ENCODE results near the gene VPS41. TPM values are rescaled to one million over a fixed set of nuclear protein-coding genes. Genes with fewer than 3 reads are reported as not detected.
A peak's percentile ranks its signal among the peaks of the same experiment; 100 is the strongest.
"Not testable (repeated sequence)": the region's sequence is repeated elsewhere in the genome, so short reads cannot be mapped to it uniquely, and the experiment has no call there.

VPS41 gene
- polyA plus RNA-seq, 1 donor from 2014 or later: 45.4 TPM

DNA sequence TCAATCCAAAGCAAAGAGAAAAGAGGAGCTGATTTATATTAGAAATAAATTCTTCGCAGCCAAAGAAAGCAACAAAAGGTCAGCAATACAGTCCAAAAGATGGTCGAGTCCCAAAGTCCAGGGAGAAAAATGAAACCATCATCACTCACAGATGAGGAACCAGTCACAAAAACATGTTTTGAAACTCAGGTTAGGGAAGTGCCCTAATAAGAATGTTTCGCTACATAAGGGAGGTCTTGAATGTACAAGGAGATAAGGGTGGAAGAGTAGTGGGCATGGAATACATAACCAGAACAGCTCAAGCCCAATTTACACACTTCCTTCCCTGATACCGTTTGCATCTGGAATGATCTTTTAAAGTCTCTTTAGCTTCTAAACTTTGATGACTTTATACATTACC lies 53.6 kb downstream of the VPS41 start:
- Mint-ChIP-seq H3K27me3 (no peaks in the 10 kb centered on the region), H3K4me1 (peaks cover 17 to 27% (median 21%) of the 10 kb centered on the region in 3 donors), H3K36me3 (peaks cover 8% of the 10 kb centered on the region), H3K4me3 (no peak overlapping the region), H3K27ac (peak overlapping the region in 2 of 3 donors; percentile 48 to 71), H3K9me3 (no peaks in the 10 kb centered on the region)

- not testable (repeated sequence) for H3K9me3 Mint-ChIP-seq, H3K36me3 Mint-ChIP-seq
These were observed 54.0 kb downstream of the VPS41 start for GRCh38 chr7:38854947-38855346.

GRCh38 chr7:38851321-38851720 lies 57.7 kb downstream of the VPS41 start:
- no peak overlapping the region for H3K4me3 Mint-ChIP-seq
- H3K4me1 Mint-ChIP-seq: peaks cover 10 to 20% (median 12%) of the 10 kb centered on the region in 3 donors
- H3K27ac Mint-ChIP-seq: no peak overlapping the region
- no peaks in the 10 kb centered on the region for H3K9me3 Mint-ChIP-seq
- no peaks in the 10 kb centered on the region for H3K27me3 Mint-ChIP-seq
- peaks cover 7% of the 10 kb centered on the region for H3K36me3 Mint-ChIP-seq

More at GRCh38 chr7:38854947-38855346, 54.0 kb downstream of the VPS41 start:
- peak overlapping the region in 1 of 3 donors; percentile 48 for H3K27ac Mint-ChIP-seq
- not testable (repeated sequence) for H3K4me3 Mint-ChIP-seq, H3K27me3 Mint-ChIP-seq
- peaks cover 17 to 27% (median 21%) of the 10 kb centered on the region in 3 donors for H3K4me1 Mint-ChIP-seq

DNA sequence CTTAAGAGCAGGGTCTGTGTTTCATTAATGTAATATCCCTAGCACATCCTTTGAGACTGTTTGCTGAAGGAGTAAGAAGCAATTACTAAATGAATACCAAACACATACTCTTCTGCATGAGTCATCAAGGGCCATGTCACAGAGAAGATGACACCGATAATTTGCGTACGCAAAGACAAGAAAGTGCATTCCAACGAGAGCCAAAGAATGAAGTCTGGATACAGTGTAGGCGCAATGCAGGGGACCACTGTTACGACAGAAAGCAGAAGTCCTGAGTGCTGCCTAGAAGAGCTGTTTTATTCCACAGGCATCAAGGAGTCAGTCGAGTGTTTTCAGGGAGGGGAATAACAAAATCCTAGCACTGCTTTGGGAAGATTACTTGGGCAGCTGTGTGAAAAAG lies 62.7 kb downstream of the VPS41 start:
- peaks cover 3 to 15% (median 10%) of the 10 kb centered on the region in 3 donors for H3K4me1 Mint-ChIP-seq
- H3K36me3 Mint-ChIP-seq: peaks cover 3% of the 10 kb centered on the region
- H3K27ac Mint-ChIP-seq: peak overlapping the region in 1 of 3 donors; percentile 14
- no peak overlapping the region for H3K4me3 Mint-ChIP-seq
- H3K27me3 Mint-ChIP-seq: no peaks in the 10 kb centered on the region
- no peaks in the 10 kb centered on the region for H3K9me3 Mint-ChIP-seq

DNA sequence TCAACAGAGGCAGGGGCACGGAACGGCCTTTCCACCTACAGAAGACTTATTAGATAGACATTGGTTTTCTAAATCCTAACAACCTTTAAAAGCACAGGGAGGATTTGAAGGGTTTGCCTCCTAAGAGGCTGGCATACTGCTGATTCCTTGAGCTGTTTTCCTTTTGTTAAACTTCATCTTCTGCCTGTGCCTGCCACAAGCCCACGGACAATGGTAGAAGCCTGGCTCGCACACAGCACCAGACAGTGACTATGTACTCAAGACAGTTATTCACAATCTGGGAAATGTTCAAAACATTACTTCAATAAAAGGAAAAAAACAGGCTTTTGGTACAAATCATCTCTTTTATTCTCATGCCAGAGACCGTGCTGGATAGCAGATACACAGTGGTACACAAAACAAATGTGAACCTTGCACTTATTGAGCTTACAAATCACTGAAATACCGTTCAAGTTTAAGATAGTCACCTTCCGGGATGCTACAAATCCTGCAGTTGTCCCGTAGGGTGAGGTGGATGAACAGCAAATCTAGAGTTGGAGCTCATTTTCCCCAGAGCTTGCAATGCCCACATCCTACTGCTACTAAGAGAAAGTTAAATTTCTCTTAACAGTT lies 63.9 kb downstream of the VPS41 start:
- Mint-ChIP-seq H3K27ac (peak overlapping the region in 1 of 3 donors; percentile 37), H3K4me1 (peaks cover 6 to 15% (median 10%) of the 10 kb centered on the region in 3 donors), H3K9me3 (no peaks in the 10 kb centered on the region), H3K27me3 (no peaks in the 10 kb centered on the region), H3K36me3 (peaks cover 6% of the 10 kb centered on the region), H3K4me3 (no peak overlapping the region)

DNA sequence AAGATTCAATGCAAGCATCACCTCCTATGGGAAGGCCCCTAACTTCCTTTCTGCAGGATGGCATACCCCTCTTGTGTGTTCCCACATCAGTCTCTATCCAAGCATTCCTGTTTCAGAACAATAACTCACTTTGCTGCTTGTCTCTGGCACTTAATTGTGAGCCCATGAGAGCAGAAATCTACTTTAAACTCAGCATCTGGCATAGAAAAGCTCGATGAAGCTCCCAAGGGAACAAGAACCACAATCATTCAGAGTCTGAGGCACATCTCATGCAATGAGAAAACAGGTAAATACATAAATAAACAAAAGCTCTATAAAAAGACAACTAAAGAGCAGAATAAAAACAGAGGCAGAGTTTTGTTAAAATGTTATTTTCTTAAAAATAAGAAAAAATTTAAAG lies 66.2 kb downstream of the VPS41 start:
- no peak overlapping the region for H3K4me3 Mint-ChIP-seq
- H3K9me3 Mint-ChIP-seq: no peaks in the 10 kb centered on the region
- peaks cover 3% of the 10 kb centered on the region for H3K36me3 Mint-ChIP-seq
- H3K27me3 Mint-ChIP-seq: no peaks in the 10 kb centered on the region
- H3K4me1 Mint-ChIP-seq: peaks cover 6 to 16% (median 16%) of the 10 kb centered on the region in 3 donors
- peak overlapping the region in 1 of 3 donors; percentile 28 for H3K27ac Mint-ChIP-seq

- Mint-ChIP-seq H3K9me3 (peaks cover 0 to 3% (median 0%) of the 10 kb centered on the region in 3 donors), H3K4me1 (peaks cover 4 to 16% (median 16%) of the 10 kb centered on the region in 3 donors), H3K36me3 (peaks cover 3% of the 10 kb centered on the region), H3K4me3 (no peak overlapping the region), H3K27ac (no peak overlapping the region), H3K27me3 (no peaks in the 10 kb centered on the region)
These were observed 68.1 kb downstream of the VPS41 start for GRCh38 chr7:38840736-38841460.

GRCh38 chr7:38839851-38840250 lies 69.1 kb downstream of the VPS41 start:
- peaks cover 4 to 16% (median 16%) of the 10 kb centered on the region in 3 donors for H3K4me1 Mint-ChIP-seq
- peaks cover 0 to 3% (median 0%) of the 10 kb centered on the region in 3 donors for H3K9me3 Mint-ChIP-seq
- no peak overlapping the region for H3K27ac Mint-ChIP-seq
- H3K36me3 Mint-ChIP-seq: peaks cover 3% of the 10 kb centered on the region
- no peaks in the 10 kb centered on the region for H3K27me3 Mint-ChIP-seq
- H3K4me3 Mint-ChIP-seq: no peak overlapping the region

DNA sequence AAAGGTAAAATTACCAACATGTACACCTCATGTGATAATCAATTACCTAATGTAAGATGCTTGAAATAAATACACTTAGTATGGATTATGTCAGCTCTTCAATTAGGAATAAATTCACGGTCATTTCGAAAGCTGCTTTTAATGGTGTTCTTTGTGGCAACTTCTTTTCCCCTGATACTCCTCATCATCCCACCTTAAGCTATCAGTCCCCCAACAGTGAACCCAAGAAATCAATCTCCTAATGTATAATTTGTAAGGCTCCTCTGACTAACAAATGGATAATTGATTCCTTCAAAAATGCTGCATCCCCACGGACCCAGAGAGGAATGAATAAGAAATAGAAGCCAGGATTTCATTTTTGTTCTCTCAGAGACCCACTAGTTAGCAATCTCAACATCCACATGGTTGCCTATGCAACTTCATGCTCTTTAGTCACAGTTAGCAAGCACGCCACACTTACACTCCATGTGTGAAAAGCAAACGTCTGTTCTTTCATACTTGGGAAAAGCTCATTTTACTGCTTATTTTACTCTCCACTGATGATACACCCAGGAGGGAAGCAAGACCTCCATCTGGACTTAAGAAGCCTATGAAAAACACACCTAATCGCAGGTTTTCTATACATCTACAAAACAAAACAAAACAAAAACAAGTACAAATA lies 70.1 kb downstream of the VPS41 start:
- Mint-ChIP-seq H3K4me3 (no peak overlapping the region), H3K27ac (no peak overlapping the region), H3K27me3 (no peaks in the 10 kb centered on the region), H3K36me3 (peaks cover 3% of the 10 kb centered on the region), H3K9me3 (peaks cover 0 to 3% (median 0%) of the 10 kb centered on the region in 3 donors), H3K4me1 (peaks cover 4 to 20% (median 16%) of the 10 kb centered on the region in 3 donors)

DNA sequence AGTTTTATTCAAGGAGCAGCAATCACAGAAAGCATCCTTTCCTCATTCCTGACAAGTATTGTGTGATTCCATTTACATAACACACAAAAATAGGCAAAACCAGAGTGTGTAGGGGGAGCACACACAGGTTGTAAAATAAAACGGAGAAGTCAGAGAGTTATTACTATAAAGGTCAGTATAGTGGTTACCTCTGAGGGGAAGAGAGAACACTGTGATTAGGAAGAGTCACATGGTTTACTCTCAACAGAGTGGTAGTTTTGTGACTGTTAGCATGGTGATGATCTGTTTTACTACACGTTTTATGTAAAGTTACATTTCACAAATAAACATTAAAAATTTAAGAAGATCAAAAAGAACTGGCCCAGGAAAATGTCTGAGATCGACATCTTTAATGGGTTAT lies 74.6 kb downstream of the VPS41 start:
- Mint-ChIP-seq H3K36me3 (no peaks in the 10 kb centered on the region), H3K27ac (no peak overlapping the region), H3K4me1 (peaks cover 3 to 20% (median 19%) of the 10 kb centered on the region in 3 donors), H3K4me3 (no peak overlapping the region), H3K9me3 (peaks cover 0 to 3% (median 0%) of the 10 kb centered on the region in 3 donors), H3K27me3 (no peaks in the 10 kb centered on the region)

DNA sequence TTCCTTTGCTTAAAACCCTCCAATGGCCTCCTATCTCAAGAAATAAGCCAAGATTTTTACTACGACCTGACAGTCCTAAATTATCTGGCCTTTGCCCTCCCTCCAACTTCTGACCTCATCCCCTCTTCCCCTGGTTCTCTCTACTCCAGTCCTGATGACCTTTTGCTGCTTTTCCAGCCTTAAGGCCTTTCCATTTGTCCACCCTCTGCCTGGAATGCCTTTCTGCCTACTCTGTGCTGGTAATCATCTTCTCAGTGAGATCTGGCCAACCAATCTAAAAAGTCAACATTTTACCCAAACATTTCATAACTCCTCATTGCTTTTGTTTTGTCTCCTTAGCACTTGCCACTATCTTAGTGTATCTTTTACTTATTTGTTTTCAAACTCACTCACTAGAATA lies 75.7 kb downstream of the VPS41 start:
- no peak overlapping the region for H3K27ac Mint-ChIP-seq

DNA sequence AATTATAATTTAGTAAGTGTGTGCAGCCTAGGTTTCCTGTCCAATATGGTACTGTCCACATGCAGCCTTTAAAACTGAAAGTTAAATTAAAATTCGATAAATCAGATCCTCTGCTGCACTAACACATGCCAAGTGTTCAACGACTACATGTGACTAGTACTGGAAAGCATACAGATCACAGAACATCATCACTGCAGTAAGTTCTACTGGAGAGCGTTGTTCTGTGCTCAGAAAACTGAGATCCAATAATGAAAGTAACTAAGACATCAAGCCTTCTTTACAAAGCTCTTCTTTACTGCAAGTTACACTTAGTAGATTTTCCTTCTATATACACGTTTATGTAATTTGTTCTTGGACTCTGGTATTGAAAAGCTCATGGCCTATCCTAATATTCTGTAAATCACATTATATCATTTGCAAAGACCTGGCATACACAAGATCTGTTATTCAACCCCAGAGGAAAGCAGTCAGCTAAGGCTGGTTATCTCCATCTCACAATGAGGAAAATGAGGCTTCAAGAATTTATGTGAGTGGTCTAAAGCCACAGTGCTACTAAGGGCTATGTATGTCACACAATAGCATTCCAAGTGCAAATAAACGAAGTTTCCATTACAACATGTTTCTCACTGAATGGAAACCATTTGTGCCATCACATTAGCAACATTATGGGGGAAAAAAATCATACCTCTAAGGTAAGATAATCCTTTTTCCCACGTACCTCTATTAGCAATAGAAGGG lies 77.6 kb downstream of the VPS41 start:
- no peak overlapping the region for H3K4me3 Mint-ChIP-seq
- no peaks in the 10 kb centered on the region for H3K9me3 Mint-ChIP-seq
- peak overlapping the region in 1 of 3 donors; percentile 26 for H3K27ac Mint-ChIP-seq
- H3K36me3 Mint-ChIP-seq: peaks cover 2% of the 10 kb centered on the region
- no peaks in the 10 kb centered on the region for H3K27me3 Mint-ChIP-seq
- H3K4me1 Mint-ChIP-seq: peaks cover 3 to 18% (median 15%) of the 10 kb centered on the region in 3 donors

More for the DNA sequence above, 75.7 kb downstream of the VPS41 start:
- Mint-ChIP-seq H3K4me1 (peaks cover 3 to 17% (median 15%) of the 10 kb centered on the region in 3 donors), H3K9me3 (peaks cover 0 to 3% (median 0%) of the 10 kb centered on the region in 3 donors), H3K27me3 (no peaks in the 10 kb centered on the region), H3K36me3 (no peaks in the 10 kb centered on the region), H3K4me3 (no peak overlapping the region)

- H3K27ac Mint-ChIP-seq: no peak overlapping the region
- no peaks in the 10 kb centered on the region for H3K27me3 Mint-ChIP-seq
- no peaks in the 10 kb centered on the region for H3K9me3 Mint-ChIP-seq
- peaks cover 8 to 22% (median 21%) of the 10 kb centered on the region in 3 donors for H3K4me1 Mint-ChIP-seq
- H3K36me3 Mint-ChIP-seq: peaks cover 2% of the 10 kb centered on the region
- no peak overlapping the region for H3K4me3 Mint-ChIP-seq
These were observed 78.2 kb downstream of the VPS41 start for GRCh38 chr7:38830826-38831225.

DNA sequence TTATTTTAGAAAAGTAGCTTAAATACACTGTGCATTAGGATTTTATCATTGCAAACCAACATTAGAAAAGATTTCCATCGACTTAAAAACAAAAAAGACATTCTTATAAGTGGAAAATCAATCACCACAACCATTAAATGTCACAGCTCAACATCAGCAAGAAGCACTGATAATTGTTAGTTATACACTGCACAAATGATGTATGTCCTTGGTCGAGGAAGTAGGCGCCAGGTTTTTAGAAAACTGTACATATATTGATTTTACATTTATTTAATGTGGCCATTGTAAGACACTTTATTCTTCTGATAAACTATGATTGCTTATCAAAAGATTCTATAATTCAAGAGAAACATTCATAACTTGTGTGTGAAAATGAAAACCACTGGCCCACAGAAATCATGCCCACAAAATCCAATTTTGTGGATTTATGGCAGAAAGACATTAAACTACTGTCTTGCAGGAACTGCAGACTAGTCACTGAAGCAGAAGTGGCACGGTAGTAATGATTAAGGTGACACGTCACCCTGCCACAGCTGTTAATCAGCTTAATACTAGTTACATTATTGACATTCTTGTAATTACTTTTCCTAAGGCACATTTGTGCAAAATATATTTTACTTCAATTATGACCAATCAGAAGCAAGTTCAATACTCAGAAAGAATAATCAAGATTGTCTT lies 79.4 kb downstream of the VPS41 start:
- H3K4me1 Mint-ChIP-seq: peaks cover 9 to 27% (median 21%) of the 10 kb centered on the region in 3 donors
- no peaks in the 10 kb centered on the region for H3K9me3 Mint-ChIP-seq
- H3K27ac Mint-ChIP-seq: no peak overlapping the region
- peaks cover 2% of the 10 kb centered on the region for H3K36me3 Mint-ChIP-seq
- H3K27me3 Mint-ChIP-seq: no peaks in the 10 kb centered on the region
- no peak overlapping the region for H3K4me3 Mint-ChIP-seq

Data from IgD-negative memory B cell (primary cell).